Skeletal muscle tissue (tissue), 4 donors: ENCODE results near the gene CEP41. TPM values are rescaled to one million over a fixed set of nuclear protein-coding genes. Genes with fewer than 3 reads are reported as not detected.
"Not testable (repeated sequence)": the region's sequence is repeated elsewhere in the genome, so short reads cannot be mapped to it uniquely, and the experiment has no call there.

Source experiments
- H3K27ac ChIP-seq: one replicate; pipeline ENCODE4 v1.7.0; 2013; ENCODE audit warnings: mild to moderate bottlenecking, low read depth, low read length, inconsistent platforms
- H3K27me3 ChIP-seq, 3 donors: one replicate each; pipeline ENCODE4 v1.7.0; 2013; ENCODE audit warnings: low read length in 3 of 3; ENCODE audit not compliant: control insufficient read depth in 3 of 3, insufficient read depth in 3 of 3
- H3K36me3 ChIP-seq, 3 donors: one replicate each; pipeline ENCODE4 v1.7.0; 2013; ENCODE audit warnings: low read length in 3 of 3; ENCODE audit not compliant: control insufficient read depth in 3 of 3, insufficient read depth in 3 of 3
- H3K4me1 ChIP-seq, 3 donors: one replicate each; pipeline ENCODE4 v1.7.0; 2013; ENCODE audit warnings: low read length in 3 of 3, mild to moderate bottlenecking in 3 of 3; ENCODE audit not compliant: control insufficient read depth in 3 of 3, insufficient read depth in 3 of 3
- H3K4me3 ChIP-seq, 3 donors: one replicate each; pipeline ENCODE4 v1.7.0; 2013; ENCODE audit warnings: low read length in 3 of 3
- H3K9ac ChIP-seq, 3 donors: one replicate each; pipeline ENCODE4 v1.7.0; 2013; ENCODE audit warnings: low read length in 3 of 3, mild to moderate bottlenecking in 3 of 3, moderate library complexity in 2 of 3, low read depth in 1 of 3
- H3K9me3 ChIP-seq, 3 donors: one replicate each; pipeline ENCODE4 v1.7.0; 2013; ENCODE audit warnings: low read length in 3 of 3; ENCODE audit not compliant: control insufficient read depth in 3 of 3
- total RNA-seq: library from RNA; depleted of rRNA; stranded (reverse); fragments of >200 nt; gene quantifications from one replicate; pipeline ENCODE4 v1.2.3, GENCODE V29; 2014
- donor health status: Osteomylitis.

Gene CEP41
- total RNA-seq, 1 donor from 2014 or later: 7.8 TPM

GRCh38 chr7:130463553-130464434, 23.0 kb upstream of the CEP41 start:
- no peaks in the 10 kb centered on the region for H3K4me1 ChIP-seq
- H3K9me3 ChIP-seq: peaks cover 0 to 4% (median 0%) of the 10 kb centered on the region in 3 donors
- peaks cover 0 to 3% (median 0%) of the 10 kb centered on the region in 3 donors for H3K27me3 ChIP-seq
- no peak overlapping the region for H3K27ac ChIP-seq
- no peak overlapping the region for H3K4me3 ChIP-seq
- H3K9ac ChIP-seq: no peak overlapping the region
- no peaks in the 10 kb centered on the region for H3K36me3 ChIP-seq

GRCh38 chr7:130461272-130461671, 20.5 kb upstream of the CEP41 start:
- no peaks in the 10 kb centered on the region for H3K36me3 ChIP-seq
- no peak overlapping the region for H3K9ac ChIP-seq
- no peaks in the 10 kb centered on the region for H3K27me3 ChIP-seq
- peaks cover 0 to 5% (median 0%) of the 10 kb centered on the region in 3 donors for H3K9me3 ChIP-seq
- H3K4me3 ChIP-seq: no peak overlapping the region
- H3K4me1 ChIP-seq: no peaks in the 10 kb centered on the region
- no peak overlapping the region for H3K27ac ChIP-seq

GRCh38 chr7:130458257-130458656, 17.4 kb upstream of the CEP41 start:
- Histone ChIP-seq H3K9me3 (peaks cover 0 to 5% (median 0%) of the 10 kb centered on the region in 3 donors), H3K4me3 (no peak overlapping the region), H3K36me3 (no peaks in the 10 kb centered on the region), H3K27ac (no peak overlapping the region), H3K9ac (no peak overlapping the region), H3K4me1 (no peaks in the 10 kb centered on the region), H3K27me3 (no peaks in the 10 kb centered on the region)

GRCh38 chr7:130454959-130455358, 14.1 kb upstream of the CEP41 start:
- H3K36me3 ChIP-seq: no peaks in the 10 kb centered on the region
- no peaks in the 10 kb centered on the region for H3K27me3 ChIP-seq
- no peaks in the 10 kb centered on the region for H3K4me1 ChIP-seq
- H3K9me3 ChIP-seq: peaks cover 0 to 5% (median 0%) of the 10 kb centered on the region in 3 donors
- no peak overlapping the region for H3K9ac ChIP-seq
- H3K27ac ChIP-seq: no peak overlapping the region
- no peak overlapping the region for H3K4me3 ChIP-seq

- Histone ChIP-seq H3K4me3 (no peak overlapping the region), H3K9me3 (no peaks in the 10 kb centered on the region), H3K9ac (no peak overlapping the region), H3K27ac (no peak overlapping the region), H3K4me1 (no peaks in the 10 kb centered on the region), H3K27me3 (no peaks in the 10 kb centered on the region), H3K36me3 (no peaks in the 10 kb centered on the region)
These were observed 12.1 kb upstream of the CEP41 start for GRCh38 chr7:130452951-130453350.

GRCh38 chr7:130451344-130451743, 10.5 kb upstream of the CEP41 start:
- not testable (repeated sequence) for H3K9ac ChIP-seq, H3K4me3 ChIP-seq, H3K4me1 ChIP-seq, H3K9me3 ChIP-seq, H3K36me3 ChIP-seq, H3K27ac ChIP-seq, H3K27me3 ChIP-seq

- Histone ChIP-seq H3K27ac (no peak overlapping the region), H3K9me3 (no peaks in the 10 kb centered on the region), H3K9ac (no peak overlapping the region), H3K27me3 (no peaks in the 10 kb centered on the region), H3K4me3 (no peak overlapping the region), H3K36me3 (no peaks in the 10 kb centered on the region), H3K4me1 (peaks cover 5 to 7% (median 6%) of the 10 kb centered on the region in 3 donors)
These were observed 5.4 kb upstream of the CEP41 start for GRCh38 chr7:130446259-130446658.

GRCh38 chr7:130444751-130445407, 4.1 kb upstream of the CEP41 start:
- no peaks in the 10 kb centered on the region for H3K9me3 ChIP-seq
- H3K9ac ChIP-seq: no peak overlapping the region
- H3K4me3 ChIP-seq: no peak overlapping the region
- H3K27me3 ChIP-seq: no peaks in the 10 kb centered on the region
- no peaks in the 10 kb centered on the region for H3K36me3 ChIP-seq
- peaks cover 6 to 11% (median 9%) of the 10 kb centered on the region in 3 donors for H3K4me1 ChIP-seq
- H3K27ac ChIP-seq: no peak overlapping the region

- peaks cover 6 to 11% (median 9%) of the 10 kb centered on the region in 3 donors for H3K4me1 ChIP-seq
- H3K4me3 ChIP-seq: no peak overlapping the region
- no peaks in the 10 kb centered on the region for H3K9me3 ChIP-seq
- H3K27ac ChIP-seq: no peak overlapping the region
- H3K9ac ChIP-seq: no peak overlapping the region
- H3K27me3 ChIP-seq: no peaks in the 10 kb centered on the region
- H3K36me3 ChIP-seq: no peaks in the 10 kb centered on the region
These were observed 3.4 kb upstream of the CEP41 start for GRCh38 chr7:130444234-130444633.

GRCh38 chr7:130442601-130443000, 1.8 kb upstream of the CEP41 start:
- H3K4me3 ChIP-seq: no peak overlapping the region

More at GRCh38 chr7:130442601-130443000, 1.8 kb upstream of the CEP41 start:
- Histone ChIP-seq H3K9ac (no peak overlapping the region), H3K36me3 (no peaks in the 10 kb centered on the region), H3K4me1 (peaks cover 6 to 11% (median 9%) of the 10 kb centered on the region in 3 donors), H3K9me3 (no peaks in the 10 kb centered on the region), H3K27me3 (no peaks in the 10 kb centered on the region), H3K27ac (no peak overlapping the region)
